NCI-H187 (cell line): ENCODE data around the gene SNAI3.

Experiments
- DNase-seq, 2 experiments: peaks; one replicate each; lab custom pipeline; 2025; lab: John Stamatoyannopoulos, UW

Gene SNAI3

GRCh38 chr16:88665570-88665969 lies 20.7 kb downstream of the SNAI3 start:
- DNase-seq: no peak

GRCh38 chr16:88665148-88665547 lies 21.2 kb downstream of the SNAI3 start:
- DNase-seq: no peak

- DNase-seq: peak; percentile 55 to 80
Measured at GRCh38 chr16:88662843-88663606, 23.3 kb downstream of the SNAI3 start, which contains the start of gene MVD. MVD (minus strand) TSS chr16:88663091; CDS start chr16:88663080, 11 bp downstream.

- DNase-seq: no peak
Measured at GRCh38 chr16:88662222-88662842, 24.0 kb downstream of the SNAI3 start.

- no peak for DNase-seq
Measured at GRCh38 chr16:88661468-88661867, 24.8 kb downstream of the SNAI3 start.

GRCh38 chr16:88659160-88659559 lies 27.1 kb downstream of the SNAI3 start:
- no peak for DNase-seq

- no peak for DNase-seq
Measured at GRCh38 chr16:88658714-88659113, 27.6 kb downstream of the SNAI3 start.

- no peak for DNase-seq
Measured at GRCh38 chr16:88657371-88657770, 28.9 kb downstream of the SNAI3 start.

- no peak for DNase-seq
Measured at GRCh38 chr16:88656291-88656980, 29.9 kb downstream of the SNAI3 start.

- no peak for DNase-seq
Measured at GRCh38 chr16:88655733-88656281, 30.5 kb downstream of the SNAI3 start.

- no peak for DNase-seq
Measured at GRCh38 chr16:88655053-88655732, 31.1 kb downstream of the SNAI3 start.

- no peak for DNase-seq
Measured at GRCh38 chr16:88654363-88655052, 31.8 kb downstream of the SNAI3 start.

- DNase-seq: no peak
Measured at GRCh38 chr16:88653596-88654362, 32.5 kb downstream of the SNAI3 start.

GRCh38 chr16:88653101-88653500 lies 33.2 kb downstream of the SNAI3 start:
- no peak for DNase-seq

GRCh38 chr16:88652762-88653063 lies 33.6 kb downstream of the SNAI3 start:
- no peak for DNase-seq

GRCh38 chr16:88651989-88652761 lies 34.1 kb downstream of the SNAI3 start:
- no peak for DNase-seq

GRCh38 chr16:88651276-88651988 lies 34.9 kb downstream of the SNAI3 start:
- DNase-seq: no peak

- DNase-seq: no peak
Measured at GRCh38 chr16:88650749-88651275, 35.5 kb downstream of the SNAI3 start, which contains the start of gene CYBA. CYBA (minus strand) TSS chr16:88651053; CDS start chr16:88651013, 40 bp downstream.
